Tibial nerve (tissue), 4 donors: ENCODE results near the gene SLC66A2. TPM values are rescaled to one million over a fixed set of nuclear protein-coding genes. Genes with fewer than 3 reads are reported as not detected.

Experiments used
- DNase-seq, 2 donors: peaks; one replicate each; pipeline ENCODE4 v3.0.0-alpha.2; 2019; ENCODE audit warnings: low spot score in 2 of 2
- H3K27ac ChIP-seq, 4 donors: fragments of 200-600 bp; sonication (generic) in 3 of 4; one replicate each; pipeline ENCODE4 v1.5.1; 2017 to 2019; ENCODE audit warnings: mild to moderate bottlenecking in 1 of 4
- H3K27me3 ChIP-seq, 2 donors: fragments of 200-600 bp; sonication (generic) in 1 of 2; one replicate each; pipeline versions ENCODE4 v1.5.1 to v1.6.0; 2017 to 2019
- H3K36me3 ChIP-seq, 3 donors: fragments of 200-600 bp; sonication (generic); one replicate each; pipeline ENCODE4 v1.5.1; 2018 to 2019
- H3K4me1 ChIP-seq, 4 donors: fragments of 200-600 bp; sonication (generic) in 3 of 4; one replicate each; pipeline ENCODE4 v1.5.1; 2017 to 2019
- H3K4me3 ChIP-seq, 4 donors: fragments of 200-600 bp; sonication (generic) in 3 of 4; one replicate each; pipeline ENCODE4 v1.5.1; 2017 to 2019; ENCODE audit warnings: mild to moderate bottlenecking in 1 of 4, moderate library complexity in 1 of 4
- H3K9me3 ChIP-seq, 4 donors: fragments of 200-600 bp; sonication (generic) in 3 of 4; one replicate each; pipeline ENCODE4 v1.5.1; 2017 to 2019
- CTCF ChIP-seq, 5 experiments: fragments of 200-600 bp in 3 of 5; fragments of 450-650 bp in 2 of 5; sonication (generic) in 3 of 5; IDR thresholded peaks; one replicate each; pipeline ENCODE4 v1.5.1; 2016 to 2019; ENCODE audit warnings: antibody characterized with exemption in 5 of 5, mild to moderate bottlenecking in 3 of 5, moderate library complexity in 2 of 5
- EP300 ChIP-seq, 2 donors: sonication (generic); formaldehyde crosslinking; IDR thresholded peaks; one replicate each; pipeline ENCODE4 v1.6.1; 2017; ENCODE audit warnings: antibody characterized with exemption in 2 of 2, mild to moderate bottlenecking in 1 of 2
- POLR2A ChIP-seq, 2 donors: fragments of 450-650 bp; IDR thresholded peaks; one replicate each; pipeline ENCODE4 v1.6.1; 2017; ENCODE audit warnings: antibody characterized with exemption in 2 of 2, mild to moderate bottlenecking in 2 of 2, moderate library complexity in 2 of 2
- WGBS, 2 donors: methylation state at CpG; one replicate each; pipeline ENCODE4 v1.1.5; 2018; 5-methylcytosine and 5-hydroxymethylcytosine counted together
- total RNA-seq, 4 donors: library from RNA; depleted of rRNA; stranded (reverse); fragments of >200 nt; gene quantifications; one replicate each; pipeline ENCODE4 v1.1.0, GENCODE V29; 2016

Gene SLC66A2
- total RNA-seq, 4 donors from 2014 or later, result 112 to 361 (median 222) TPM

GRCh38 chr18:79988451-79989194, 37.2 kb upstream of the SLC66A2 start, which contains the start of gene TXNL4A:
TXNL4A (minus strand) TSS chr18:79988563; CDS start chr18:79988392, 171 bp downstream.
- peak; percentile 65 to 69 for DNase-seq
- peak within 1 kb of the TSS; percentile 85 to 98 (median 96) for H3K27ac ChIP-seq
- 1% methylated on average over 26 to 65 of the region's 71 CpGs for WGBS, 2 donors
- peak within 1 kb of the TSS; percentile 78 to 94 (median 84) for H3K4me3 ChIP-seq
- H3K9me3 ChIP-seq, result no peaks in the 10 kb centered on the region
- H3K4me1 ChIP-seq, result peaks cover 0 to 37% (median 11%) of the 10 kb centered on the region in 4 donors
- peaks cover 0 to 24% (median 0%) of the 10 kb centered on the region in 3 donors for H3K36me3 ChIP-seq
- H3K27me3 ChIP-seq, result no peaks in the 10 kb centered on the region
- TF ChIP-seq CTCF (IDR thresholded peaks at IDR 0.05), result no peak
- TF ChIP-seq EP300 (IDR thresholded peaks at IDR 0.05), result peak in 1 of 2 donors; percentile 90
- TF ChIP-seq POLR2A (IDR thresholded peaks at IDR 0.05), result peak; percentile 80 to 86

GRCh38 chr18:79988071-79988450, 36.6 kb upstream of the SLC66A2 start:
- Histone ChIP-seq H3K27me3 (no peaks in the 10 kb centered on the region), H3K27ac (peak overlapping the region; percentile 85 to 98 (median 96)), H3K36me3 (peaks cover 0 to 24% (median 0%) of the 10 kb centered on the region in 3 donors), H3K4me3 (peak overlapping the region; percentile 78 to 94 (median 84)), H3K9me3 (no peaks in the 10 kb centered on the region), H3K4me1 (peaks cover 0 to 43% (median 11%) of the 10 kb centered on the region in 4 donors)
- peak in 1 of 2 donors; percentile 14 for DNase-seq
- WGBS, 2 donors, result 0 to 1% methylated on average over 19 to 37 of the region's 48 CpGs
- TF ChIP-seq POLR2A (IDR thresholded peaks at IDR 0.05) (no peak), CTCF (IDR thresholded peaks at IDR 0.05) (peak in 4 of 5 experiments; percentile 20 to 42 (median 26))

- DNase-seq, result no peak
- Histone ChIP-seq H3K36me3 (peaks cover 0 to 24% (median 0%) of the 10 kb centered on the region in 3 donors), H3K4me1 (peaks cover 0 to 48% (median 11%) of the 10 kb centered on the region in 4 donors), H3K27me3 (no peaks in the 10 kb centered on the region), H3K27ac (peak overlapping the region; percentile 85 to 98 (median 96)), H3K9me3 (no peaks in the 10 kb centered on the region), H3K4me3 (peak overlapping the region; percentile 78 to 94 (median 84))
- 0% methylated on average over 6 of the region's 6 CpGs for WGBS, 2 donors
- TF ChIP-seq POLR2A (IDR thresholded peaks at IDR 0.05), result no peak
- no peak for TF ChIP-seq CTCF (IDR thresholded peaks at IDR 0.05)
- TF ChIP-seq EP300 (IDR thresholded peaks at IDR 0.05), result no peak
These were observed 36.1 kb upstream of the SLC66A2 start for GRCh38 chr18:79987566-79987965.

- Histone ChIP-seq H3K9me3 (no peaks in the 10 kb centered on the region), H3K27me3 (no peaks in the 10 kb centered on the region), H3K27ac (peak overlapping the region in 1 of 4 donors; percentile 96), H3K4me1 (peaks cover 0 to 56% (median 11%) of the 10 kb centered on the region in 4 donors), H3K36me3 (peaks cover 0 to 24% (median 0%) of the 10 kb centered on the region in 3 donors), H3K4me3 (peak overlapping the region in 1 of 4 donors; percentile 86)
- no peak for DNase-seq
- WGBS, 2 donors, result 36 to 42% methylated on average over 7 of the region's 7 CpGs
- no peak for TF ChIP-seq POLR2A (IDR thresholded peaks at IDR 0.05)
- no peak for TF ChIP-seq EP300 (IDR thresholded peaks at IDR 0.05)
- TF ChIP-seq CTCF (IDR thresholded peaks at IDR 0.05), result no peak
These were observed 35.3 kb upstream of the SLC66A2 start for GRCh38 chr18:79986726-79987125.

- Histone ChIP-seq H3K4me3 (no peak overlapping the region), H3K36me3 (peaks cover 0 to 24% (median 0%) of the 10 kb centered on the region in 3 donors), H3K27ac (no peak overlapping the region), H3K9me3 (no peaks in the 10 kb centered on the region), H3K4me1 (peaks cover 0 to 61% (median 11%) of the 10 kb centered on the region in 4 donors), H3K27me3 (no peaks in the 10 kb centered on the region)
- WGBS, 2 donors, result 87 to 89% methylated on average over 12 of the region's 12 CpGs
- no peak for DNase-seq
- TF ChIP-seq EP300 (IDR thresholded peaks at IDR 0.05) (no peak), CTCF (IDR thresholded peaks at IDR 0.05) (no peak), POLR2A (IDR thresholded peaks at IDR 0.05) (no peak)
These were observed 33.7 kb upstream of the SLC66A2 start for GRCh38 chr18:79985172-79985571.
